HG03196 (cell line): ENCODE measurements around the gene TEX26.

Experiments
- ATAC-seq: cut with Tn5 transposase; IDR thresholded peaks from one replicate; pipeline ENCODE4 v1.9.1; 2021; ENCODE audit not compliant: unreplicated experiment

TEX26 gene

DNA sequence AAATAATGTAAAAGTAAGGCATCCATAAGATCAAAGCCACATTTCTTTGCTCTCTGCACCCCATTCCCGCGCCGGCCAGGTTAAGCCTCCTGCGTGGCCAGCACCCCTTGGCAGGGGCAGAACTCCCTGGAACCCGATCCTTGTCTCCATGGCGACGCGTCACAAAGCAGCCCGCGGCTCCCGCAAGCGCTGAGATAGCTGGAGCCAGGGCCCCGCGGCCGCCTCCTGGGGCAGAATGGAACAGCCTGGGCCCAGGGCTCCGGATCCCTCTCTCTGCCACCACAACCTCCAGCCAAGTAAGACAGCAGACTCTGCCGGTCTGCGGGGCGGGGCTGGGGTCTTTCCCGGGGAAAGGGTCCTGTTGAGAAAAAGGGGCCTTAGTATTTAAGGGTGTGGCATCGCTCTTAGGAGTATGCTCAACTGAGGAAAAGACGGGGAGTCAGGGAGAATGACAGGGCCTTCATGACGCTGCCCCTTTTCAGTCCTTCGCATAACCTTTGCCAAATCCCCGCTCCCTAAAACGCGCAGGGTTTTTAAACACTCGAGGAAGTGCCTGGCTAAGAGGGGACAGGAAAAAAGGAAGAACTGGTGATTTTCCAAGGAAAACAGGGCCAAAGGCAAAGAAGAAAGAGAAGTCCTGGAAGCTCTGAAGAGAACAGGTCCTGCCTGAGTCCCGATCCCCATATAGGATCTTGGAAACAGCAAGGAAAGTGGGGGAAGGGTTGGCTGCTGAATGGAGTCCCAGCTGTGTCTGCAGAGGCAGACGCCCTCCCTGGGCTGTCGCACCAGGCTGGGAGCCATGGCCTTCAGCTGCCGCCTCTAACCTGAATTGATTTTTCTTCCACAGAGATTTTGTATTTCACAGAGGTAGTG, at the start of gene TEX26:
Gene TEX26 (plus strand): TSS at position 176 of the 873 bp plus-strand sequence. CDS start 60 bp downstream, at position 236.
- no peak for ATAC-seq

DNA sequence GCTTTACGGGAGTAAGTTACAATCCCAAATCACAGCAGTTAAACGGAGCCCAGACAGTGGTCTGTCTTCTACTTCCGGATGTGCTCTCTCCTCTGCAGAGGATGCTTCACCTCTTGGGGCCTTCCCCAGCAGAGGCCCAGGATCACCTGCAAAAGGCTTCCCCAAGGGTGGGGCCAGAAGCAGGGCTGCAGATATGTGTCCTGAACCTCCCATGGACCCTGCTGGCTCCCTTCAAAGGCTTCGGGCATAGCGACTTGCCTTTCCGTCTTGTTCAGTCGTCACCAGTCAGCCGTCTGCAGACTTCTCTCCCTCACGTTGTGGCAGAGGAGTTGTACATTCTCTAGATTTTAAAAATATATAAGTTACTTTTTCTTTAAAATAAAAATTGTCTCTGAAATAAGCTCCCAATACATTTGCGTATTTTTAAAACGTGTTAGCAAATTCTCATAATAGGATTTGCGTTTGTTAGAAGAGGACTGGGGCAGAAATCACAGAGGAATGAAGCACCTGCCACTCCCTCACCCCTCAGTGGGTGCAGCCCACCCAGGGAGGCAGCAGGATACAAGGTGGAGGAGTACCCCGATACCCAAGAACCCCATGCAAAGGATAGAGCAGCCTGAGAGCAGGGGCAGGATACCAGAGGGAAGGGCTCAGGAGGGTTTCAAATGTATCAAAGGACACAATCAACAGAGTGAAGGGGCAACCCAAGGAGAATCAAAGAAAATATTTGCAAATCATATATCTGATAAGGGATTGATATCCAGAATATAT, 49.3 kb upstream of the TEX26 start:
- ATAC-seq = no peak

DNA sequence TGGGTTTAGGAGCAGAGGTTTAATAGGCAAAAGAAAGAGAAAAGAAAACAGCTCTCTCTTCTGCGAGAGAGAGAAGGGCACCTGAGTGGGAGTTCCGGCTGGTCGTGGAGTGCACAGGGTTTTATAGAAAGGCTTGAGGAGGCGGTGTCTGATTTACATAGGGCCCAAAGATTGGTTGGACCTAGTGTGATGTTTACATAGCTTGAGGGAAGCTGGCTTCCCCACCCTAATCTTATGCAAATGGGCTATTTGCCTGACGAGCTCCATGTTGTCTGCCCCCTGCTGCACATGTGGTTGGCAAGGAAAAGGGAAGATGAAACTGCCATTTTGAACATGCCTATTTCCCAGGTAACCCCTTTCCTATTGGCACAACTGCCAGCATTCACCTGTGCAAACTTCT, 47.9 kb upstream of the TEX26 start:
- no peak for ATAC-seq

DNA sequence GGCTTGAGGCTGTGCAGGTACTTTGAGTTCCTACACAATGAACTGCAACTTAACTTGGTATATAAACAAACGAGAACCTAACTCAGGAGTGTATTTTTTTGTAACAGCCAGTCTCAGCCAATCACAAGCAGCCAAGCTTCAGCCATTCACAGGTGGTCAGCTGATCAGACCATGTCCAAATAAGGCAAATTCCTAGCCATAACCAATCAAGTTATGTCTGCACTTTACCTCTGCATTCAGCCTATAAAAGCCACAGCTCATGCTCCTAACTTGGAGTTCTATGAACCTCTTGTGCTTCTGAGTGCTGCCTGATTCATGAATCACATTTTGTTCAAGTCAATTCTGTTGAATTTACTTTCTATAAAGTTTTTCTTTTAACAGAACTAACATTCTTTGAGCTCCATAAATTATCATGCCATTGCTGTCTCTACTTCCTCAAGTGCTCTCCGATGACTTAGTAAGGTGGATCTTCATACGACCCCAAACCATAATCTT, 43.2 kb upstream of the TEX26 start:
- no peak for ATAC-seq

DNA sequence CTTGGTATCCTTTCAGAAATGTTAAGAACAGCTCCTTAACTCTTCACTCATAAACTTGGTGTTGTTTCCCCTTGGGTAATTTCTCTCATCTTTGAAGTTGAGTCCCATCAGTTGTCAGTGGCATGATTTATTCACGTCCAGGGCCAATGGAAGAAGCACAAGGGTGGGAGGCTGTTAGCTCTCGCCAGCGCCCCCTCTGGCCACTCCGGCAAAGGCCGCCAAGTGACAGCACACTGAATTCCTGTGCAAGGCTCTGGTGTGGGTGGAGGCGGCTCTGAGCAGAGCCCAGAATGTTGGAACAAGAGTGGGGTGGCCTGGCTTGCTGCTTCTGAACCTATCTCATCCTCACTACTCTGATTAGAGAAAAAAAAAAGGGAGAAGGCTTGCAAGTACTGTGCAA, 39.5 kb upstream of the TEX26 start:
- ATAC-seq = no peak

DNA sequence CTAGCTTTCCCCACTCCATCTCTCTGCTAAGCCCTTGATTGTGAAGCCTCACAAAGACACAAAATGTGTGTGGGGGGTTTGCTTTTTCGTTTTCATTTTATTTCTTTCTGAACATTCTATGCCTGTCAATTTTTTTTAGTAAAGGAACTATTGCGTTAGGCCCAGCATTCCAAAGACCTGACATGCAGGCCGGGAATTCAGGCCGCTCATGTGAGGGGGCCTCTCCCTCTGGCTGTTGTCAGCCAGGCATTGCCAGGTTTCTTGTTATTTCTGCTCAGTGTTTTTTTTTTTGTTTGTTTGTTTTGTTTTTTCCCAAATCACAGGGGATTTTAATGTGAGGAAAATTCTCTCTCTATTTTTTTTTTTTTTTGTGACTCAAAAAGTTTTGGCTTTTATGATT, 36.7 kb upstream of the TEX26 start:
- no peak for ATAC-seq

DNA sequence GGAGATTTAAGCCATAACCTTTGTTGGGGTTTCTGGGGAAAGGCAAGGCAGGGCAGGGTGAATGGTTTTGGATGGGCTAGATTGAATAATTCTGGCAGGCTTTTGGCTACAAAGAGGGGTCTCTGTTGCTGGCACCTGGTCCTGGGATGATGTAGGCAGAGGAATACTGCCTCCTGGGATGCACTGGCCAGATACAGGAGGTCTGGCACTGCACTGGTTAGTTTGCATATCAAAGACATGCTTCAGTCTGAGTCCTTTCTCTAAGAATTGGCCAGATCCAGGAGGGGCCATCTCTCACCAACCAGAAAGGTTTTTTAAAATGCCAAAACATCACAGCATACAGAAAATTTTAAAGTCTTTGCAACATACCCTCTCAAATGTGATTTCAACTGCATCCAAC, 34.4 kb upstream of the TEX26 start:
- no peak for ATAC-seq

DNA sequence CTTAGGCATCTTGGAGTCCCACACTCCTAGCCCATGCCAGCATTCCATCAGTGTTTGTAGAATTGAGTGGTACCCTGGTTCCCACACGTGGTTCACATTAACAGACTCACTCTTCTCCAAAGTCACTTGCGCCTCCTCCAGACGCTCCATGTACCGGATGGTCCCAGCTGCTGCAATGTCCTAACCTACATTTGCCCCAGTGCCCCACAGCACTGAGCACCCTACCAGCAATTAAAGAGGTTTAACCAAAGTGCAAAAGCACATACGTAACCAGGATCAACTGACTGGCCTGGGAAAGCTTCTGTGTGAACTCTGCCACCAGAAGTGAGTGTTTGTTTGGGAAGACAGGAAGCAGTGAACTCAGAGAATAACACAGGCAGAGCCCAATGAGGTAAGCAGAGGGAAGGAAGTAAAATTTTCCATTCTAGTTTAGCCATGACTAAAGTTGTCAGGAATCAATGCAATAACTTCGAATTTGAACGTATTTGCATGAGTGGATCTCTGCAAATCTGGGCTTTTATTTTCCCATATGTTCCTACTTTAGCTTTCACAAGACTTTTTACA, 33.7 kb upstream of the TEX26 start:
- no peak for ATAC-seq

DNA sequence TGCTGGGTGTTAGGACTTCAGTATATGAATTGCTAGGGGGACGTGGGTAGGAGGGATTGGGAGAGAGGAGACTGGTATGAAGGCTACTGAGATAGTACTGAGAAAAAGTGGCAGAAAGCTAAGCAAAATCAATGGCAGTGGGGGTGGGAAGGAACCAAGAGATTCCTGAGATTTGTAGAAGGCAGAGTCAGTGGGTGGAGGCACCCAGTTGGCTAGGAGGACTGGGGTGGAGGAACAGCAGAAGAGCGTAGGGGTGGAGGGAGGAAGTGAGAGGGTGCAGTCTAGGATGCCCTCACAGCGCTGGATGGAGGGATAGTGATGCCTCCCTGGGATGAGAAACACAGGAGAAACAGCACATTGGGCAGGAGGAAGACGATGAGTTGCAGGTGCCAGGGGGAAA, 32.0 kb upstream of the TEX26 start:
- no peak for ATAC-seq

DNA sequence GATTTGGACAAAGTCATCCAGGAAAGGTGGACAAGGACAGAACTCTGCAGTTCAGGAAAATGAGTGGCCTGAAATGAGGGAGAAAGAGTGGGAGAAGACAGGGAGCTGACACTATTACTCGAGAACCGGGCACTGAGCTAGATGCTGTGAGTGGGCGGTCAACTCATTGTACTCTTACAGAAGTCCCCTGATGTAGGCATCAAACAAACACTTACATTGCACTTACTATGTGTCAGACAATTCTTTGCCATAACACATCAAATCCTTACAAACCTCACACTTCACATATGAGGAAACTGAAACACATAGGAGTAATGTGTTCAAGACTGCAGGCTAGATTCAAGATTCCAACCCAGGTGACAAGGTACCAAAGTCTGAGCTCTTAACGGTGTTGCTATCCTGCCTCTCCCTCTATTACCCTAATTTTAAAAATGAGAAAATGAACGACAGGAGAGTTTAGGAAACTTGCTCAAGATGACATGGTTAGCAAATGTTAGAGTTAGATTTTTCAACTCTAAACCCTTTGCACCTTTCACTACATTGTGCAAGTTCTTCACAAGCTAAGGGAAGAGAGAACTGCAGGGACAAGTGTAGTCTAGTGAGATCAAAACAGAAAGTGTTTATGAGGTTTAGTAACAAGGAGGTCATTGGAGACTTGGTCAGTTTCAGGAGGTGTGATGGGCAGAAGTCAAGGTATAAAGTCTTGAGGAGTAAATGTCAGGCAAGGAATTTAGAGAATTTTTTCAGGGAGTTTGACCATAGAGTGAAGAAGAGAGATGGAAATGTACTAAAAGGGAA, 31.3 kb upstream of the TEX26 start:
- ATAC-seq = no peak

DNA sequence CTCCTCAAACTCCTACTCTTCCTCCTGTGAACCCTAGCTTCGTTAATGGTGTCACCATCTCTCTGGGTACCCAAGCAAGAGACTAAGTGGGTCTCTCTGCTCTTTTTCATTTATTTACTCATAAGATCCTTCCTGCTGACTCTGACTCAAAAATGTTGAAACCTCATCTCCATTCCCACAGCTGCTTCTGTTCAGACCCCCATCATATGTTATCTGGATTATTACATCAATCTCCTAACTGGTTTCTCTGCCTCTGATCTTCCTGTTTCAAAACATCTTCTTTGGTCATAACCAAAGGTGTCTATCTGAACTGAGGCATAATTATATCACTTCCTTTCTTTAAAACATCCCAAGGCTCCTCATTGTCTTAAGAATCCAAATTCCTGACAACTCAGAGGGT, 28.4 kb upstream of the TEX26 start:
- no peak for ATAC-seq

DNA sequence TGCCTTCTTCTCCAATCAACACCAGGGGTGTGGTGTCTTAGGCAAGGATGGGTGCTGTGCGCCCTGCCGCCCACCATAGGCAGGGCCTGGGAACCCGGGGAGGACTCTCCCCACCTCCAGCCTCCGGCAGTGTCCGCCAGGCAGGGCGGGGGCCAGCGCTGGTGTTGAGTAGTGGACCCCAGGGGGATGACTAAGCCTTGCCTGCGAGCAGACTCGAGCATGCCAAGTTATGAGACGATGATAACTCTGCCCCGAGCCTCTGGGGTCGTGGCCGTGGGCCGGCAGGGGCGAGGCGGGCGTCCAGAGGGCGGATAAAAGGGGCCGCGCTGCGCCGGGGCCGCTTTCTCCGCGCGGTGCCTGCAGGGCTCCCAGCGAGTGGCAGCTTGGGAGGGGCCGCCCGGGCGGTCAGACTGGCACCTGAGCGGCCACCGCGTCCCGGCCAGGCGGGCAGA, 26.5 kb upstream of the TEX26 start, which contains the start of gene MEDAG:
Gene MEDAG (plus strand): TSS at position 340 of the 452 bp plus-strand sequence. CDS start 245 bp downstream, outside the sequence.
- no peak for ATAC-seq

DNA sequence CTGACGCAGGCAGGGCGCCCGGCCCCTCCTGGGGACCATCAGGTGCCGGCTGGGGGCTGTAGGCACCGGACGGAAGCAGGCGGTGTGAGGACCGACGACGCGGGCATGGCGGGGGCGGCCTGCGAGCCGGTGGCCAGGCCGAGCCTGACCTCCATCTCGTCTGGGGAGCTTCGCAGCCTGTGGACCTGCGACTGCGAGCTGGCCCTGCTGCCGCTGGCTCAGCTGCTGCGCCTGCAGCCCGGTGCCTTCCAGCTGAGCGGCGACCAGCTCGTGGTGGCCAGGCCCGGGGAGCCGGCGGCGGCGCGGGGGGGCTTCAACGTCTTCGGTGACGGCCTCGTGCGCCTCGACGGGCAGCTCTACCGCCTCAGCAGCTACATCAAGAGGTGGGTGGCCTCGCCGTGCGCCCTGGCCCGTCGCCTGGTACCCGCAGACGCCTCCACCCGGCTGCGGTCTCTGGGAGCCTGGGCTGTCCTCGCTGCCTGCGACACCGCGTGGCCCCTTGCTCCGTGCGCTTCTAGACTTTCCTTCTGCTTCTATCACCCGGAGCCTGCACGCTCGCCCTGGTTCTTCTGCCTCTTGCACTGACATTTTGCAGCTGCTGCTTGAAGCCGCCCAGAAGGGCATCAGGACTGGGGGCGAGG, 25.9 kb upstream of the TEX26 start:
- no peak for ATAC-seq

DNA sequence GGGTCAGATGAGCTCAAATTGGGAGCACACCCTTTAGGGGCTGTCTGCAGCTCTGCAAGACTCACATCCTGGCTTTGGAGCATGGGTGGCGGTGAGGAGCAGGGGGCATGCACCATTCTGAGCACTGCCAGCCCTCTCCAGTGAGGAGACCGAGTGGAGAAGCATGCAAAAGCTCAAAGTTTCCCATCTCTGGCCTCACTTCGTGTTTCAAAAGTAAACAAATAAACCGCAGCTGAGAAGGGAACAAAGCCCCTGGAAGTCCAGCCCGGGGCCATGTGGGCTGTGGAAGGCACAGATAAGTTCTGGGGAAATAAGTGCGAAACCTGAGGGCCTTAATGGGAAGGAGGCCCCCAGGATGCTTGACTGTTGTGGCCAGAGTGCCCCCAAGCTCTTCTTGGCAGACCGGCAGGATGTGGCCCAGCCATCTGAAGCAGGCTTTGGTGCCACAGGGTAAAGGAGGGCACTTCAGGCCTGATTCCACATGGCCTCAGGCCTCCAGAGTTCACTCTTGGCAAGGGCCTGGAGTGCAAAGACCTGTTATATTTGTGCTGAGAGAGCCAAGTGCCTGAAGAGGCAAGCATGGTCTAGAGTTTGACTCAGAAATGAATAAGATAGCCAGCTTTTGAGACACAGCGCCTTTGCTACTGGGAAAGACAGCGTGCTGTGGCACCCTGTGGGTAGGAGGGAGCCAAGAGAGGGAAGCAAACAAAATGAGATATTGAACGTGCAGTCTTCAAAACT, 25.2 kb upstream of the TEX26 start:
- no peak for ATAC-seq

DNA sequence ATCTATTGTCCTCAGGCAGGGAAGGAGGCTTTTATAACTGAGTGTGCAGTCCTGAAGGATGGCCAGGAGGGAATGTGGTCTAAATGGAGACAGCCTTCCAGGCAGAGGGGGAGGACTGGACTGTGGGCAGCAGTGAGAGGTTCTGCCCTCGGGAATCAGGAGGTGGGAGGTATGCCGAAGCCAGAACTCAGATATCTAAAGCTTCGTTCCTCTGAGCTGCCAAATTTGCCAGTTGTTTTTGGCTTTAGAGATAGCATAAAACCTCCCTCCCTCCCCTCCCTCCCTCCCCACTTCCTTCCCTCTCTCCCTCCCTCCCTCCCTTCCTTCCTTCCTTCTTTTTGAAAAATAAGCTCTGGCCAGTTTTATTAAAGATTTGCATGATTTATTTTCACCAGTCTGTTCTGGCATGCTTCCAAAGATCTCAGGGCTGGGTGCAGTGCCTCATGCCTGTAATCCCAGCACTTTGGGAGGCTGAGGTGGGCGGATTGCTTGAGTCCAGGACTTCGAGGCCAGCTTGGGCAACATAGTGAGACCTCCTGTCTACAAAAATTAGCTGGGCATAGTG, 24.0 kb upstream of the TEX26 start:
- ATAC-seq = no peak

DNA sequence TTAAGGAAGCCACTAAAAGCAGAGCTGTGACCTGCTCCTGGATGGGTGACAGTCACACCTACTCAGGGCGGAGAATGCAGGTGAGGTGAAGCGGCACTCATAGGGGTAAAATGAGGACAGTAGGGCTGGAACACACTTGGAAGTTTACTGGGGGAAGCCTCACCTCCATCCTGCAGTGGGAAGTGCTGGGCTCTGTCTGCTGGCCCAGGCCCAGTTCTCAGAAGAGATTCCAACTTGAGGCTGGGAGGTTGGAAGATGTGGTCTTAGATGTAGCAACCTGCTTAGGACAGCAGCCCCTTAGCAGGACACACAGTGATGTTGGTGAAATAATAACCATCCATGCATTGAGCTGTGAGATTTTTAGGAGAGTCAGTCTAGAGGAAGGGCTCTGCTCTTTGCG, 21.8 kb upstream of the TEX26 start:
- ATAC-seq = no peak

DNA sequence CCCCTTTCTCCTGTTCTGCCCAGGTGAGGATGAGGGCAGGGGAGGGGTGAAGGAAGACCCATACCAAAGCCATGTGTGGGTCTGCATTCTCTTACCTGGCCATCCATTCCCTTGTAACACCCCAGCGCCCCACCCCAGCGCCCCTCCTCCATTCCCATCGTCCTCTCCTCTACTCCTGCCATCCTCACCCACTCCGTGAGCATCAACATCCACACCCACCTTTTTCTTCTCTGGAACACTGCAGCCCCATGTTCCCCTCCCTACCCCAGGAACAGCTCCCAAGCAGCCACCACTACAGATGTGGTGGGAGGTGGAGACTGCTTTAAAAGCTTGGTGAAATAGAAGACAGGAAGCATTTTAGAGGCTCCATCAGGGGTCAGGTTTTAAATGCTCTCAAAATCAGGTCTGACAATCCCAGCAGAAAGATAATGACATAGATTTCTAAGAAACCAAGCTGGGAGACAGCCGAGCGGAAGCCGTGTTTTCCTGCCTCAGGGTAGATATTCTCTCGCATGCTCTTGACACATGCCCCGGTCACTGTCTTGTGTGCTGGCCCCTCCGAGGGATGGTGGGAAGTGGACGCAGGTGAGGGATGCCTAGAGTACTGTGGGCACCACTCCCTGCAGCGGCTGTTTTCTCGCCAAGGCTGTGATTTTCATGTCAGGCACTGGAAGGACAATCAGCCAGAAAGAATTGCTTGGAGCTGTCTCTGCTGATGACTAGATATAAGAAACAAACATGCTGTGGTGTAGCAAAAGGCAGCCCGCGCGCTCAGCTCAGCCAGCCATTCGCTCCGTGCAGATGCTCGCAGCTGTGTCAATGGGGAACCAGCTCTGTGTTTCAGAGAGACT, 16.5 kb upstream of the TEX26 start:
- no peak for ATAC-seq

DNA sequence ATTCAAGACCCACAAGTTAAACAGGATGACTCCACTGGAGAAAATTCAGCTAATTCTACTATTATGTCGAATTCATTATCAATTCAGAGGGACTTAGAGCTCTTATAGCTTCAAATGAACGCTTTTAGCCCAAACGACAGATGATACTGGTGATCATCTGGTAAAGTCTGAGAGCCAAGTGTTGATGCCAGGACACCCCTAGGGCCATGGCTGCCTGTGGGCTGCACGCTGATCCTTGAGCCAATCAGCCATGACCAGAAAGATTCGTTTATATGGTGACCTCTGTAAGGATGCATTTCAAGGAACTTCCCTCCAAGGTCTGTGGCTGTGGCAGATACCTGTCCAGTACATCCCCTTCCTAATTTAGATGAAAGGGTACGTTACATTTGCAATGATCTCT, 15.5 kb upstream of the TEX26 start:
- no peak for ATAC-seq
